ENCODE measurements around the gene SHKBP1.

The SHKBP1 gene

DNA sequence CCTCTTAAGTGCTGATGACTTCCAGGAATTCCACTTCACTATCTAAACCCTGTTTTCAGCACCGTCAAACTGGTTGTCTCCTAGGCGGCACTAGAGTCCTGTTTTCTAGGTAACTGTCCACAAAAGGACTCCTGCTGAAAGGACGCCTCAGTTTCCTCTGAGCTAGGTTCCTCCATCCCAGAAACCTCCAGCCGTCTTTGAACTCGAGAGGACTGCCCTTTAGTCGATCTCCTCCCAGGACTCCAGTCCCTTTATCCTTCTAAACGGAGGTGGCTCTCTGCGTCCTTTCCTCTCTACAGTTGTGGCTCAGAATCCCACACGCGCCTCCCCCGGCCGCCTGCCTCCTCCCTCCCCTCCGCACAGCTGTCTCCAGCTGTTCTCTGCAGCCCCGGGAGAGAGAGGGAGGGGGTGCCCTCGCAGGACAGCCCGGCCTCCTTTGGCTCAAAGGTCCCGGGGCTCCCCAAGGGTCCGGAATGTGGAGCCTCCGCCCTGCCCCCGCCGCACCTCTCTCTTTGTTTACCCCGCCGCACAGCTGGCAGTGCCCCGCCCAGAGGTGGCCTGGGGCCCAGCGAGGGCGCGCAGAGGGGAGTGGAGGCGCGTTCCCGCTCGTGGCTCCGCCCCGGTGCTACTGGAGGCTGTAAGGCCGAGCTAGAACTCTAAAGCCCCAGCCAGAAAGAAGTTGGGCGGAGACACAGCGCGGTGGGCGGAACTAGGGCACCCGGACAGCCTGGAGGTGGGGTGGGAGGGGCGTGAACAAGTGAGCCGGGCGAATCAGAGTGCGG lies 26.9 kb downstream of the SHKBP1 start:
- peak; percentile 99 for DNase-seq

DNA sequence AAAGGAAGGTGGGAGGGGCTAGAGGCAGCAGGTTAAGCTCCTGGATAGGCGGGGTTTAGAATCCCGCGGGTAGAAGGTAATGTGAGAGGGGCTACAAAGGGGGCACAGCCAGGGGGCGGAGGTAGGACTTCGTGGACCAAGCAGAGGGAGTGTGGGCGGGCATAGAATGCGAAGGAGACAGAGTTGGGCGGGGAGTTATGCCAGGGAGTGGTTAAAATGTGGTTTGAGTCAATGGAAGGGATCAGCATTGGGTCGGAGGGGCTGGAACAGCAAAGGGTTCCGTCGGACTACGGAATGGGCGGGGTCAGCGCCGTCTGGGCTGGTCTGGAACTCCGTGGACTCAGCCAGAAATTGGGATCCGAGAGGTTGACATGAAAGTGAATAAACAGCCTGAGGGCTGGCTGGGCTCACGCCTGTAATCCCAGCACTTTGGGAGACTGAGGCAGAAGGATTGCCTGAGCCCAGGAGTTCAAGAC lies 27.5 kb downstream of the SHKBP1 start:
- DNase-seq, result no peak

DNA sequence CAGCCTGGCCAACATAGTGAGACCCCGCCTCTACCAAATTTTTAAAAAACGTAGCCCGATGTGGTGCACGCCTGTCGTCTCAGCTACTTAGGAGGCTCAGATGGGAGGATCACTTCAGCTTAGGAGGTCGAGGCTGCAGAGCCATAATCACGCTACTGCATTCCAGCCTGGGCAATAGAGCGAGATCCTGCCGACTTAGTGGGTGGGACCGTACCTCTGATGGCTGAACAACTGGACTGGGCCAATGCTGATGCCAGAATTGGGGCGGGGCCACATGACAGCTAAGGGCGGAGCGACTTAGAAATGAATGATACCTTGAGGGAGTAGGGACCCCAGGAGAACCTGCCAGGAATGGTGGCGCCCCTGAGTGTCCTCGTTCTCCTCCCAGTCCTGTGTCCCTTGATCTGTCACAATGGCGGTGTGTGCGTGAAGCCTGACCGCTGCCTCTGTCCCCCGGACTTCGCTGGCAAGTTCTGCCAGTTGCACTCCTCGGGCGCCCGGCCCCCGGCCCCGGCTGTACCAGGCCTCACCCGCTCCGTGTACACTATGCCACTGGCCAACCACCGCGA lies 28.1 kb downstream of the SHKBP1 start:
- peak; percentile 45 for DNase-seq

DNA sequence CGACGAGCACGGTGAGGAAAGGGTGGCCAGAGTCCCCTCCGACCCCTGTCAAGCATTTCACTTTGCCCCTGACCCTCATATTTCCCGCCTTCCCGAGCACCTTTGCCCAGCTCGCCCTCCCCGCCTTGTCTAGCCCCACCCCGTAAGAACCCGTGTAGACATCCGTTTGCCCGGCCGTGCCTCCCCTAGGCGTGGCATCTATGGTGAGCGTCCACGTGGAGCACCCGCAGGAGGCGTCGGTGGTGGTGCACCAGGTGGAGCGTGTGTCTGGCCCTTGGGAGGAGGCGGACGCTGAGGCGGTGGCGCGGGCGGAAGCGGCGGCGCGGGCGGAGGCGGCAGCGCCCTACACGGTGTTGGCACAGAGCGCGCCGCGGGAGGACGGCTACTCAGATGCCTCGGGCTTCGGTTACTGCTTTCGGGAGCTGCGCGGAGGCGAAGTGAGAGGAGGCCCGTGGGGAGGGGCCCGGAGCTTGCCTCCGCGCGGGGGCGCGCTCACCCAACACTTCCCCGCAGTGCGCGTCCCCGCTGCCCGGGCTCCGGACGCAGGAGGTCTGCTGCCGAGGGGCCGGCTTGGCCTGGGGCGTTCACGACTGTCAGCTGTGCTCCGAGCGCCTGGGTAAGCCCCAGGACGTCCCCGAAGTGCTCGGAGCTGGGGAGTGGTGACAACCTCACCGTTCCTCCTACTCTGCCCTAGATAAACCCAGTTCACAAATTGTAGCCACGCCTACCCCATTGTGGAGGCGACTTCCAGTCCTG lies 28.7 kb downstream of the SHKBP1 start:
- DNase-seq, result peak; percentile 88

DNA sequence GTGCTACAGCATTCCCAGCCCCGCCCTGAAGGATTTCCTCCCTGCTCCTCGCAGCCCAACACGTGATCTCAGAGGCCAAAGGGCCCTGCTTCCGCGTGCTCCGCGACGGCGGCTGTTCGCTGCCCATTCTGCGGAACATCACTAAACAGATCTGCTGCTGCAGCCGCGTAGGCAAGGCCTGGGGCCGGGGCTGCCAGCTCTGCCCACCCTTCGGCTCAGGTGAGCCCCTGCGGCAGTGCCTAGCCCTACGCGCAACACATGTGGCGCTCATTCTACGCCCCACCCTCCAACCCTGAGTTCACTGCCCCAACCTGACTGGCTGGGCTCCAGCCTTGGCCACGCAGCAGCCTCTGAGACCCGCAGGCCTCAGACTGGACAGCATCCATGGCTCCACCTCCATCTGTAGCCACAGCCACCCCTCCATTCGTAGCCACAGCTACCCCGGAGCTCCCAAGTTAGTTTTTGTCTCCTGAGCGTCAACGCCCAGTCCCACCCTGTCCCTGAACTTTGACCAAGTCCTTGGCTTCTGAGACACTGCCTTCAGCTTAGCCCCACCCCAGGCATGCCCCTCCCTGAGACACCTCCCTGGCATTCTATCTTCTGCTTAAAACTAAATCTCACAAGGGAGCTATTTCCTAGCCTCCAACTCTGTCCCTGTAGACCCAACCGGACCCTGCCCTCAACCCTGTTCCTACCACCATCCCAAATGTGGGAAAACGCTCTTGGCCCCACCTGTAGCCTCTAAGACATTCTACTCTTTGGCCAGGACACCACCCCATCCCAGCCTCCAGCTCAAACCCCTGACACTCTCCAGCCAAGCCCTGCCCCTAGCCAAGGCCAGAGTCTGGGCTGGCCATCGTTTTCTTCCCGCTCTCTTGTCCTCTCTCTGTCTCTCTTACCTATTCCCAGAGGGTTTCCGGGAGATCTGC lies 30.9 kb downstream of the SHKBP1 start:
- peak; percentile 64 for DNase-seq

DNA sequence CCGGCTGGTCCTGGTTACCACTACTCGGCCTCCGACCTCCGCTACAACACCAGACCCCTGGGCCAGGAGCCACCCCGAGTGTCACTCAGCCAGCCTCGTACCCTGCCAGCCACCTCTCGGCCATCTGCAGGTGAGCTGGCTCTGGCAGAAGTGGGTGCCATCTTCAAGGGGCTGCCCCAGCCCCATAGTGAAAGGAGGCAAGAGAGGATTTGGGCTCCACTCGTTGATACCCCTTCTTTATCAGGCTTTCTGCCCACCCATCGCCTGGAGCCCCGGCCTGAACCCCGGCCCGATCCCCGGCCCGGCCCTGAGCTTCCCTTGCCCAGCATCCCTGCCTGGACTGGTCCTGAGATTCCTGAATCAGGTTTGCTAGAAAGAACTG lies 31.6 kb downstream of the SHKBP1 start:
- no peak for DNase-seq

DNA sequence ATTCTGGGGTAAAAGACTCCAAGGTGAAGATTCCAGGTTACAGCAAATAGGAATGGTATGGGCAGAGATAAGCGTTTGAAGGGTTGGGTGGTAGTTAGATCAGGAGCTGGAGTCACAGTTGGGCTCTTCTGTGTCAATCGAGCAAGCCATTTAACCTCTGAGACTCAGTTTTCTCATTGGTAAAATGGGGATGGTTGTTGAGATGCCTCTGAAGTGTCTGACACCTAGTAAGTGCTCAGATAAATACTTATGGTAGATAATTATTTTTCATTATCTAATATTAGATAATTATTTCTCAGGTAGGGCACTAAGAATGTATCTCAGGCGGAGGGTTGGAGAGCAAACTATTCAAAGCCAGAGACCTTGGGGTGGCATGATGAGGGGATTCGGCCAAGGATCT lies 32.3 kb downstream of the SHKBP1 start:
- DNase-seq, result no peak

DNA sequence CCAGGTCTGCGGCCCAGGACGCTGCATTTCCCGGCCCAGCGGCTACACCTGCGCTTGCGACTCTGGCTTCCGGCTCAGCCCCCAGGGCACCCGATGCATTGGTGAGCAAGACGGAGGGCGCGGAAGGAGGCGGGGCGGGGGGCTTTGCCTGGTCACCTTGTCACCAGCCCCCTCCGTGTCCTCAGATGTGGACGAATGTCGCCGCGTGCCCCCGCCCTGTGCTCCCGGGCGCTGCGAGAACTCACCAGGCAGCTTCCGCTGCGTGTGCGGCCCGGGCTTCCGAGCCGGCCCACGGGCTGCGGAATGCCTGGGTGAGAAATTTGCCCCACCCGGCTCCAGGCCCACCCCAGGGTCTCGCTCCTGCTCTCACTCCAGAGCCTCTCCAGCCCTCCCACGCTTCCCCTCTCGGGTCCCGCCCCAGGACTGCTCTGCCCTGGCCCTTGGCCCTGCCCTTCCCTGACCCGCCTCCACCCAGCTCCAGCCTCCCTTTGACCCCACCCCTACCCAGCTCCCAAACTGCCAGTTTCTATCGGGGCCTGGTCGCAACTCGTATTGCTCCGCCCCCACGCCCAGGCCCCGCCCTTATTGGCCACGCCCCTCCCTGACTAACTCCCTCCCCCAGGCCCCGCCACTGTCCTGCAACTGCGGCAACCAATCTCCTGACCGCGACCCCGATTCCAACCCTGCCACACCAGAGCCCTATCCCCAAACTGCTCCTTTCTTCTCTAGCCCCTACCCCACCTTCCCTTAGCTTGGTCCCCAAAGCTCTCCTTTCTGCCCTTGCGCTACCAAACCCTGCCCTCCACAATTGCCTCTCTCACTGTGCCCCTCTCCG lies 33.1 kb downstream of the SHKBP1 start:
- peak; percentile 97 for DNase-seq

DNA sequence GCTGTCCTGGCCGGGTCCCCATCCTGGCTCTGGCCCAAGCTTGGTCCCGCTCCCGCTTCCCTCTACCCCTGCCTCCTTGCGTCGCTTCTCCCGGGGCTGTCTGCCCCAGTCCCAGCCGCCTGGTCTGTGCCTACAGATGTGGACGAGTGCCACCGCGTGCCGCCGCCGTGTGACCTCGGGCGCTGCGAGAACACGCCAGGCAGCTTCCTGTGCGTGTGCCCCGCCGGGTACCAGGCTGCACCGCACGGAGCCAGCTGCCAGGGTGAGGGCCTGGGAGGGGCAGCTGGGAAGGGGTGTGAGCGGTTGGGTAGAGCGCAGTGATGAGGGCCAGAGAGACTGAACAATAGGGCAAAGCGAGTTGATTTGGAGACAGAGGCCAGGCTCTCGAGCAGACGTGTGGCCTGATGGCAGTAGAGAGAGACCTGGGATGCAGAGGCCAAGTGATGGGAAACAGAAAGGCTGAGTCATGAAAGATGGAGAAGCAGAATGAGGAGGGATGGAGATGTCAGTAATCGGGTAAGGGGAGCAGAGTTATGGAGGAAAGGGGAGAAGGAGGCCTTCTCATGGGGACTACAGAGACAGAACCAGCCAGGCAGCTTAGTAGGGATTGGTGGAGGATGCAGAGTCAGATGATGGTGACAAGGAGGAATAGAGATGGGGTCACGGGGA lies 33.9 kb downstream of the SHKBP1 start:
- peak; percentile 82 for DNase-seq

DNA sequence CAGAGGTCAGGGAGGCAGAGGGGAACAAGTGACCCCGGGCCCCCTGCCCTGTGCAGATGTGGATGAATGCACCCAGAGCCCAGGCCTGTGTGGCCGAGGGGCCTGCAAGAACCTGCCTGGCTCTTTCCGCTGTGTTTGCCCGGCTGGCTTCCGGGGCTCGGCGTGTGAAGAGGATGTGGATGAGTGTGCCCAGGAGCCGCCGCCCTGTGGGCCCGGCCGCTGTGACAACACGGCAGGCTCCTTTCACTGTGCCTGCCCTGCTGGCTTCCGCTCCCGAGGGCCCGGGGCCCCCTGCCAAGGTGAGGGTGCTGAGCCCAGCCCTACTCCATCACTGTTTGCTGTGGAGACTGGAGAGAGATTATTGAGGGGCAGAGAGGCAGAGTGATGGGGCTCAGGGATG lies 34.4 kb downstream of the SHKBP1 start:
- no peak for DNase-seq

DNA sequence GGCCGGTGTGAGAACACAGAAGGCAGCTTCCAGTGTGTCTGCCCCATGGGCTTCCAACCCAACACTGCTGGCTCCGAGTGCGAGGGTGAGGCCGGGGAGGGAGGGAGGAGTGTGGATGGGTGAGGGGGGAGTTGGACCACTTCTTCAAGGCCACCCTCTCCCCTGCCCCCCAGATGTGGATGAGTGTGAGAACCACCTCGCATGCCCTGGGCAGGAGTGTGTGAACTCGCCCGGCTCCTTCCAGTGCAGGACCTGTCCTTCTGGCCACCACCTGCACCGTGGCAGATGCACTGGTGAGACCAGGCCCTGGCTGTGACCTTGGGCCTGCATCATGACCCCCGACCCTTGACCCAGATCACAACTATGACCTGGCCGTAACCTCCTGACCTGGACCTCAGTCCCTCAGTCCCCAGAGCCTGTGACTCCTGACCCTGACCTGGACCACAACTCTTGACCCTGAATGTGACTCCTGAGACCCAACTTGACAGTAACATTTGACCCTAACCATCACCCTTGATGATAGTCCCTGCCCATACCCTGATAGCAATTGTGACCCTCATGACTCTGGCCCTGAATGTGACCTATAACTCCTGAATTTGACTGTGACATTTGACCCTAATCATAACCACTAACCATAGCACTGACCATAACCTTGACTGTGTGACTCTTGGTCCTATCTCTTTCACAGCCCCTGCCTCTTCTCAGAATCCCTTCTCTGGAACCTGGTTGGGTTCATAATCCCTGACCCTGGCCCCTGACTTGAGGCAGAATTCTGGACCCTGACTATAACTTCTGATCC lies 35.4 kb downstream of the SHKBP1 start:
- DNase-seq, result no peak

DNA sequence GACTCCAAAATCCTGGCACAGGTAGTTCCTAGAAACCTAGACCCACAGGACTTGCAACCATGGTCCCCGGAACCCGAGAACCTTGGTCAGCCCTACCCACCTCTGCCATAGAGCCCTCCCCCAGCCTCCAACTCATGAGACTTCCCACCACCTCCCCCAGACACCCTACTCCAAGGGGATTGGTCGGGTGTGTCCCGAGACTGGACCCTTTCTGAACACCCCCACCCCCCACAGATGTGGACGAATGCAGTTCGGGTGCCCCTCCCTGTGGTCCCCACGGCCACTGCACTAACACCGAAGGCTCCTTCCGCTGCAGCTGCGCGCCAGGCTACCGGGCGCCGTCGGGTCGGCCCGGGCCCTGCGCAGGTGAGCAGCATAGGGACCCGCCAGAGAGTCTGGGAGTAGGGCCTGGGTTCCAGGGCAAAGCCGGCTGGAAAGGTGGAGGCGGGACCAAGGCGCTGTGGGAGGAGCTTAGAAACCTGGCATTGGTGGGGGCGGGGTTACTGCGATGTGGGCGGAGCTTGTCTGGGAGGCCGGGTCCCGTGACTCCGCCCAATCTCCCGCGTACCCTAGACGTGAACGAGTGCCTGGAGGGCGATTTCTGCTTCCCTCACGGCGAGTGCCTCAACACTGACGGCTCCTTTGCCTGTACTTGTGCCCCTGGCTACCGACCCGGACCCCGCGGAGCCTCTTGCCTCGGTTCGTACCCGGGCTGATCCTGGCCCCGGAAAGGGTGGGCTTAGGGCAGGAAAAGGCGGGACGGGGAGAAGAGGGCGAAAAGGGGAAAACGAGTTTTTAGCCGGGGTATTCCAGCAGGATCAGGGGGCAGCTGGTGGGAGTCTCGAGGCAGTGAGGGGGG lies 36.4 kb downstream of the SHKBP1 start:
- DNase-seq, result peak; percentile 80

DNA sequence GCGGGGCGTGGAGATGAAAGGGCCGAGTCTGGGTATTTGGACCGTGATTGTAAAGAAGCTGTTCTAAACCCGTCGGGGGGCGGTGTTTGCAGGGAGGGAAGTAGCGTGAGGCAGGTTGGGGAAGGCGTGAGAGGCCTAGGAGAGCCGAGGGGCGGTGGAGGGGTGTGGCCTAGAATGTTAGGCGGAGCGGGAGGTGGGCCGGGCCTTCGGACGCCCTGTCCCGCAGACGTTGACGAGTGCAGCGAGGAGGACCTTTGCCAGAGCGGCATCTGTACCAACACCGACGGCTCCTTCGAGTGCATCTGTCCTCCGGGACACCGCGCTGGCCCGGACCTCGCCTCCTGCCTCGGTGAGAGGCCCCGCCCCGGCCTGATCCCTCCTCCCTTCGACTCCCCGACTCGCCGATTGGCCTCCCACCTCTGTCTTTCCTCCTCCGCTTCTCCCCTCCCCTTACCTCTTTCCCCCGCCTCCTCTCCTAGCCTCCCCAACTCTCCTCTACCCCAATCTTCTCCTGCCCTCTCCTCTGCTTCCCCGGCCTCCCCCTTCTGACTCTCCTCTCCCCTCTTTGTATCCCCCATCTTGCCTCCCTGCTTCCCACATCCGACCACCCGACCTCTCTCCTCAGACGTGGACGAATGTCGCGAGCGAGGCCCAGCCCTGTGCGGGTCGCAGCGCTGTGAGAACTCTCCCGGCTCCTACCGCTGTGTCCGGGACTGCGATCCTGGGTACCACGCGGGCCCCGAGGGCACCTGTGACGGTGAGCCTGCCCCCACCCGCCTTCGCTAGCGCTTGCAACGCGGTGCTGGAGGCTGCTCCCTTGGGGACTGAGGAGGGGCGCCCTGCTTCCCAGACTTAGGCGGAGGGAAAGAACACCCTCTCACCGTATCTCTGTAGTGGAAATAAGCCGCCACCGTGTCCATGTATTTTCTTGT lies 37.3 kb downstream of the SHKBP1 start:
- peak; percentile 95 for DNase-seq

DNA sequence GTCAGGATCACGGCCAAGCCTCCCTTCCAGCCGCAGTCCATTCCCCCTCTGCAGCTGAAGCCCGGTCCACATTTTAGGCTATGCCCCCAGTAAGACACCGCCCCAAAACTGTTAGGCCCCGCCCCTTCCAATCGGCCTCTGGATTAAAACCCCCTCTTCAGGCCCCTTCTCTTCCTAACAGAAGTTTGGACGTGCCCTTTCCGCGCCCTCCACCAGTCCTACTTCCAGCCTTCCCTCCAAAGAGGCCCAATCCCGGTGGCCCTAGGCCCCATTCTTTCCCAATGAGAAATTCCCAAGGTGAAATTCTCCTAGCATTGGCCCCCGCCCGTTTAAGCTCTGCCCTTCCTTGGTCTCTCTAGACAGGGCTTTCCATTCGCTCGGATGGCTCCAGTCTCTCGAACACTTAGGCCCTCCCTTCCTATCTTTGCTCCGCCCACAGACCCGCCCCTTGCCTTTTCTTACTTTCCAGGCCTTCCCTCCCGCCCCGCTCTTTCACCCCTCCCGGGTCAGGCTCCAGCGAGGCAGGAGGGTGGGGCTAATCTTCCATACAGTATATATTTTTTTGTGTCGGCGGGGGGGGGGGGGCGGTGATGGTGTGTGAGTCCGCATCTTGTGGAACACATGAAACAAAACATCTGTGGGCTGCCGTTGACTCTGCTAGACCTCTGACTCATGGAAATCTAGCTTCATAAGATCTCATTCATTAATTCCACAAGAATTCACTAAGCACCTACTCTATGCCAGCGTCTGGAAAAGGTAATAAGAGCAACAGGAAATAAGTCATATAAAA lies 38.1 kb downstream of the SHKBP1 start:
- peak; percentile 95 for DNase-seq

DNA sequence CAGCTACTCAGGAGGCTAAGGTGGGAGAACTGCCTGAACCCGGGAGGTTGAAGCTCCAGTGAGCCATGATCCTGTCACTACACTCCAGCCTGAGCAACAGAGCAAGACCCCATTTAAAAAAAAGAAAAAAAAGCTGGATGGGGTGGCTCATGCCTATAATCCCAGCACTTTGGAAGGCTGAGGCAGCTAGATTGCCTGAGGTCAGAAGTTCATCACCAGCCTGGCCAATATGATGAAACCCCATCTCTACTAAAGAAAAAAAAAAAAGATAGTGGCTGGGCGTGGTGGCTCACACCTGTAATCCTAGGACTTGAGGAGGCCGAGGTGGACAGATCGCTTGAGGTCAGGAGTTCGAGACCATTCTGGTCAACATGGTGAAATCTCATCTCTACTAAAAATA lies 39.5 kb downstream of the SHKBP1 start:
- no peak for DNase-seq

DNA sequence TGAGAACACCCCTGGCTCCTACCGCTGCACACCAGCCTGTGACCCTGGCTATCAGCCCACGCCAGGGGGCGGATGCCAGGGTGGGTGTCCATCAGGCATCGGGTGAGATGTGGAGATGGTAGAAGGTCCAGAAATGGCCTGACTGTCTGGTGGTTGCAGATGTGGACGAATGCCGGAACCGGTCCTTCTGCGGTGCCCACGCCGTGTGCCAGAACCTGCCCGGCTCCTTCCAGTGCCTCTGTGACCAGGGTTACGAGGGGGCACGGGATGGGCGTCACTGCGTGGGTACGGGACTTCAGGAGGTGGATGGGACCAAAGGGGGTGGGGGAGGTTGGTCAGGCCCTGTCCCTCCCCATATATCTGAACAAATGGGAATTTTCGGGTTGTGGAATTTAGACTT lies 40.3 kb downstream of the SHKBP1 start:
- no peak for DNase-seq

DNA sequence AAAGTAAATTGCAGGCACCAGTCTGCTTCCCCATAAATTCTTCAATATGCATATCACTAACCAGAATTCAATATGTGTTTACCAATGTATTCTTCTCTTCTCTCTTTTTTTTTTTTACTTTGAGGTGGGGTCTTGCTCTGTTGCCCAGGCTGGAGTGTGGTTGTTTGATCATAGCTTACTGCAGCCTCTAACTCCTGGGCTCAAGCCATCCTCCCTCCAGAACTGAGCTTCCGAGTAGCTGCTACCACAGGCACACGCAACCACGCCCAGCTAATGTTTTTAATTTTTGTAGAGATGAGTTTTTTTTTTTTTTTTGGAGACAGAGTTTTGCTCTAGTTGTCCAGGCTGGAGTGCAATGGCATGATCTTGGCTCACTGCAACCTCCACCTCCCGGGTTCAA lies 41.3 kb downstream of the SHKBP1 start:
- DNase-seq, result no peak

All from hematopoietic multipotent progenitor cell treated with erythropoietin and hydrocortisone succinate and interleukin-3 and kit ligand, for 4 days (in vitro differentiated cells).